Transverse colon (tissue), 4 donors: Measurements from ENCODE around the gene TLCD4.

Experiments used
- EP300 ChIP-seq: sonication (generic); formaldehyde crosslinking; IDR thresholded peaks from one replicate; pipeline ENCODE4 v1.6.1; 2017; ENCODE audit warnings: antibody characterized with exemption, low read depth
- POLR2A ChIP-seq: fragments of 450-650 bp; IDR thresholded peaks from one replicate; pipeline ENCODE4 v1.6.1; 2016; ENCODE audit warnings: antibody characterized with exemption, mild to moderate bottlenecking, moderate library complexity
- POLR2AphosphoS5 ChIP-seq, 3 donors: sonication (generic); formaldehyde crosslinking; IDR thresholded peaks; one replicate each; pipeline ENCODE4 v1.6.1; 2016; ENCODE audit warnings: antibody characterized with exemption in 3 of 3
- TF ChIP-seq, protein P1 (sequence below), 5 experiments: fragments of 200-600 bp in 3 of 5; fragments of 450-650 bp in 2 of 5; sonication (generic) in 3 of 5; IDR thresholded peaks; 1 replicate in 2 of 5; 2 replicates in 3 of 5; pipeline ENCODE4 v1.5.1; 2016 to 2017; ENCODE audit warnings: antibody characterized with exemption in 5 of 5, inconsistent platforms in 3 of 5, mild to moderate bottlenecking in 2 of 5, moderate library complexity in 1 of 5

DNA sequence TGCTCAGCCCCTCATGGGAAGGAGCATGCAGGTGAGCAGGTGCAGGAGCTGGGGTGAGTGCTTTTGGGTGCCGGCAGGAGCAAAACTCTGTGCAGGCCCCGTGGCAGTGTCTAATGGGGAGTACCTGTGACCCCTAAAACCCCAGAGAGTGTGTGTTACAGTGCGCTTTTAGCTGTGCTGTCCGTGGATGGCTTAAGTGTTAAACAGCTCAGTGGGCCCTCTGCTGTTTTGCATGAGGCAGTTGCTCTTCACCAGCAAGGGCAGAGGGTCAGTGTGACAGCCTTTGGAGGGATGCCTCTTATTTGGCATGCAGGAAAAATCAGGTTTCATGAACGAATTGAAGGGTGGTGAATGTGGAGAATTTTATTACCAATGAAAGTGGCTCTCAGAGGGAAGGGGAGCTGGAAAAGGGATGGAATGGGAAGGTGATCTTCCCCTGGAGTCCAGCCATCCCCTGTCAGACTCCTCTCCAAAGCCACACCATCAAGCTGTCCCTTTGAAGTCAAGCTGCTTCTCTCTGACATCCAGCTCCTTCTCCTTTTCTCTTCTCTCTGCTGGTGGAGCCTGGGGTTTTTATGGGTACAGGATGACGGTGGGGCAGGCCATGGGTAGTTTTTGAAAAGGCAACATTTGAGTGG, 27.4 kb upstream of the TLCD4 start:
- TF ChIP-seq POLR2AphosphoS5 (IDR thresholded peaks at IDR 0.05): no peak
- no peak for TF ChIP-seq POLR2A
- TF ChIP-seq, protein P1, sequence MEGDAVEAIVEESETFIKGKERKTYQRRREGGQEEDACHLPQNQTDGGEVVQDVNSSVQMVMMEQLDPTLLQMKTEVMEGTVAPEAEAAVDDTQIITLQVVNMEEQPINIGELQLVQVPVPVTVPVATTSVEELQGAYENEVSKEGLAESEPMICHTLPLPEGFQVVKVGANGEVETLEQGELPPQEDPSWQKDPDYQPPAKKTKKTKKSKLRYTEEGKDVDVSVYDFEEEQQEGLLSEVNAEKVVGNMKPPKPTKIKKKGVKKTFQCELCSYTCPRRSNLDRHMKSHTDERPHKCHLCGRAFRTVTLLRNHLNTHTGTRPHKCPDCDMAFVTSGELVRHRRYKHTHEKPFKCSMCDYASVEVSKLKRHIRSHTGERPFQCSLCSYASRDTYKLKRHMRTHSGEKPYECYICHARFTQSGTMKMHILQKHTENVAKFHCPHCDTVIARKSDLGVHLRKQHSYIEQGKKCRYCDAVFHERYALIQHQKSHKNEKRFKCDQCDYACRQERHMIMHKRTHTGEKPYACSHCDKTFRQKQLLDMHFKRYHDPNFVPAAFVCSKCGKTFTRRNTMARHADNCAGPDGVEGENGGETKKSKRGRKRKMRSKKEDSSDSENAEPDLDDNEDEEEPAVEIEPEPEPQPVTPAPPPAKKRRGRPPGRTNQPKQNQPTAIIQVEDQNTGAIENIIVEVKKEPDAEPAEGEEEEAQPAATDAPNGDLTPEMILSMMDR (IDR thresholded peaks at IDR 0.05): no peak
- TF ChIP-seq EP300: no peak
